Osteoblast (primary cell): ENCODE measurements around the gene GATAD2A. TPM values are rescaled to one million over a fixed set of nuclear protein-coding genes. Genes with fewer than 3 reads are reported as not detected.

Source experiments
- DNase-seq: peaks from one replicate; pipeline ENCODE4 v3.0.0; 2011; ENCODE audit warnings: low spot score, mixed read lengths; ENCODE audit not compliant: insufficient read length; ENCODE audit errors: missing footprints
- H2AFZ ChIP-seq: 2 replicates; pipeline ENCODE4 v1.6.0; 2011; ENCODE audit warnings: mild to moderate bottlenecking, low read length
- H3K27ac ChIP-seq: 2 replicates; pipeline ENCODE4 v1.5.1; 2011; ENCODE audit warnings: mild to moderate bottlenecking, low read depth, low read length, moderate library complexity
- H3K27me3 ChIP-seq: 2 replicates; pipeline ENCODE4 v1.6.0; 2012; ENCODE audit warnings: mild to moderate bottlenecking, control low read depth, inconsistent platforms, low read length, moderate library complexity; ENCODE audit not compliant: insufficient read depth
- H3K36me3 ChIP-seq: 2 replicates; pipeline ENCODE4 v1.5.1; 2011; ENCODE audit warnings: mild to moderate bottlenecking, low read length, control low read depth, moderate library complexity; ENCODE audit not compliant: insufficient read depth
- H3K4me1 ChIP-seq: 2 replicates; pipeline ENCODE4 v1.5.1; 2011; ENCODE audit warnings: mild to moderate bottlenecking, low read length, control low read depth, moderate library complexity; ENCODE audit not compliant: insufficient read depth
- H3K4me2 ChIP-seq: 2 replicates; pipeline ENCODE4 v1.6.0; 2011; ENCODE audit warnings: mild to moderate bottlenecking, low read length; ENCODE audit not compliant: insufficient read depth
- H3K4me3 ChIP-seq: fragments of 200-600 bp; sonication (generic); 3 replicates; pipeline ENCODE4 v1.5.1; 2012; ENCODE audit warnings: mild to moderate bottlenecking, low read length, inconsistent platforms; ENCODE audit not compliant: insufficient read depth
- H3K79me2 ChIP-seq: 2 replicates; pipeline ENCODE4 v1.6.0; 2012; ENCODE audit warnings: mild to moderate bottlenecking, low read length, control low read depth, inconsistent platforms; ENCODE audit not compliant: insufficient read depth
- H3K9me3 ChIP-seq: 2 replicates; pipeline ENCODE4 v1.5.1; 2011; ENCODE audit warnings: low read depth, low read length, control low read depth
- H4K20me1 ChIP-seq: 2 replicates; pipeline ENCODE4 v1.6.0; 2012; ENCODE audit warnings: mild to moderate bottlenecking, low read length, control low read depth; ENCODE audit not compliant: insufficient read depth
- CTCF ChIP-seq: IDR thresholded peaks from 2 replicates; pipeline ENCODE4 v1.5.1; 2011; ENCODE audit warnings: mild to moderate bottlenecking, low read depth, low read length, moderate library complexity; ENCODE audit errors: extremely low read depth
- total RNA-seq: library from RNA; depleted of rRNA; stranded (reverse); fragments of >200 nt; gene quantifications from 2 replicates; pipeline ENCODE4 v1.2.3, GENCODE V29; 2012

GATAD2A gene
- total RNA-seq, 1 donor: 48.9 TPM

GRCh38 chr19:19540715-19541515 lies 135.4 kb downstream of the GATAD2A start:
- Histone ChIP-seq H3K4me2 (no peak overlapping the region), H3K27ac (no peak overlapping the region), H3K9me3 (no peaks in the 10 kb centered on the region), H3K4me1 (peaks cover 11% of the 10 kb centered on the region), H2AFZ (no peak overlapping the region), H3K79me2 (no peaks in the 10 kb centered on the region), H3K36me3 (no peaks in the 10 kb centered on the region), H3K4me3 (no peak overlapping the region), H4K20me1 (no peaks in the 10 kb centered on the region), H3K27me3 (peaks cover 14% of the 10 kb centered on the region)
- peak; percentile 97 for DNase-seq
- TF ChIP-seq CTCF: no peak

GRCh38 chr19:19541616-19542015 lies 136.1 kb downstream of the GATAD2A start:
- Histone ChIP-seq H2AFZ (no peak overlapping the region), H3K4me1 (peaks cover 11% of the 10 kb centered on the region), H3K9me3 (no peaks in the 10 kb centered on the region), H4K20me1 (no peaks in the 10 kb centered on the region), H3K4me2 (no peak overlapping the region), H3K79me2 (no peaks in the 10 kb centered on the region), H3K27me3 (peaks cover 14% of the 10 kb centered on the region), H3K4me3 (no peak overlapping the region), H3K36me3 (no peaks in the 10 kb centered on the region), H3K27ac (no peak overlapping the region)
- TF ChIP-seq CTCF: no peak
- DNase-seq: peak; percentile 81

DNA sequence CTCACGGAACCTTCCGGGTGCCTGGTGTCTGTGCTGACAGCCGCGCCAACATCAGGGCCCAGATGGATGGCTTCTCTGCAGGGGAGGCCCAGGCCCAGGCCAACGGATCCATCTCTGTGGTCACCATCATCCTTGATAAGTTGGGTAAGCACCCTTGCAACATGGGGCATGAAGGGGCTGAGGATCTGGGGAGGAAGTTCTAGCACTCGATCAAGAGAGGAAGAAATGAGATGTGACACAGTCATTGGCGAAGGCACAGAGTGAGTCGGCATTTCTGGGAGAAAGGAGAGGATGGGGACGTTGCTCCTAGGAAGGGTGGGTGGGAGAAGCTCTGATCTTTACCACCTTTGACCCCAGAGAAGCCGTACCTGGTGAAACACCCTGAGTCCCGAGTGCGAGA lies 137.0 kb downstream of the GATAD2A start:
- Histone ChIP-seq H3K79me2 (no peaks in the 10 kb centered on the region), H3K36me3 (no peaks in the 10 kb centered on the region), H3K4me3 (no peak overlapping the region), H3K27me3 (peaks cover 14% of the 10 kb centered on the region), H3K4me2 (no peak overlapping the region), H2AFZ (no peak overlapping the region), H3K4me1 (peaks cover 11% of the 10 kb centered on the region), H4K20me1 (no peaks in the 10 kb centered on the region), H3K9me3 (no peaks in the 10 kb centered on the region), H3K27ac (no peak overlapping the region)
- peak; percentile 87 for DNase-seq
- TF ChIP-seq CTCF: no peak

DNA sequence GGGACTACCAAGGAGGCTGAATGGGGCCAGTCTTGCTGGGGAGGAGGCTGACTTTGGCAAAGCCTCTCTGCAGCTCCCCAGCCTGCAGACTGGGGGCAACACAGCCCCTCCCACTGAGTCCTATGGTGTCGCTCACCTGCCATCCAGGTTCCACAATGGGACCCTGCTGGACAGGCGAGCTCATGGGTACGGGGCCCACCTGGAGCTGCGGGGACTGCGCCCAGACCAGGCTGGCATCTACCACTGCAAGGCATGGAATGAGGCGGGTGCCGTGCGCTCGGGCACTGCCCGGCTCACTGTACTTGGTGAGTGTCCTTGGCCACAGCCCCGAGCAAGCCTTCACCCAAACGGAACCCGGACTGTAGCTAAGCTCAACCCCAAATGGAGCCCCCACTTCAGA lies 137.6 kb downstream of the GATAD2A start:
- H3K27ac ChIP-seq: no peak overlapping the region
- H3K79me2 ChIP-seq: no peaks in the 10 kb centered on the region
- no peaks in the 10 kb centered on the region for H4K20me1 ChIP-seq
- H3K36me3 ChIP-seq: no peaks in the 10 kb centered on the region
- H3K9me3 ChIP-seq: no peaks in the 10 kb centered on the region
- H3K27me3 ChIP-seq: peaks cover 9% of the 10 kb centered on the region
- peak; percentile 83 for DNase-seq
- no peak for TF ChIP-seq CTCF
- peaks cover 11% of the 10 kb centered on the region for H3K4me1 ChIP-seq
- H2AFZ ChIP-seq: no peak overlapping the region
- no peak overlapping the region for H3K4me2 ChIP-seq
- no peak overlapping the region for H3K4me3 ChIP-seq
